Measurements from ENCODE around the gene PCDH17. TPM values are rescaled to one million over a fixed set of nuclear protein-coding genes. Genes with fewer than 3 reads are reported as not detected.

Gene PCDH17
- total and polyA plus RNA-seq, 2 experiments from 2014 or later: not detected

DNA sequence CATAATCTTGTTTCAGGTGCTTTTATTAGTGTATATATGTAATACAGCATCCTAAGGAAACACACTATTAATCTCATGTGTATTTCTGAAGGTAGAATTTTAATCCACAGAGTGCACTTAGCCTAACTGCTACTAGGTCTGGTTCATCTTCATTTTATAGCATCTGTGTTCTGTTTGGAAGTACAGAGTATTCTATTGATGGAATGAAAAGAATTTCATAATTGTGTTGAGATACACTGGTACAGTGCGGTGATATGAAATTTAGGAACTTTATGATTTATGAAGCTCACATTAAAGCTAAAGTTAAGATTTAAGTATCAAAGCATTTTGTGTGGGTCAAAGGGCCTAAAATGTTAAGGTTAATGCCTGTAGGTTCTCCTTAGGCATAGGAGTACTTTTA is 6.0 kb downstream of the PCDH17 start:
- Histone ChIP-seq H3K9me3 (ENCODE audit: low read depth) (no peaks in the 10 kb centered on the region), H3K4me3 (no peak overlapping the region), H3K79me2 (ENCODE audit: insufficient read depth) (no peaks in the 10 kb centered on the region), H3K36me3 (ENCODE audit: low read depth) (no peaks in the 10 kb centered on the region), H3K9me2 (ENCODE audit: insufficient read depth) (no peaks in the 10 kb centered on the region), H3K4me1 (ENCODE audit: insufficient read depth) (no peaks in the 10 kb centered on the region), H2AFZ (no peak overlapping the region), H3K27me3 (replicated peaks; ENCODE audit: insufficient read depth) (peaks cover 32% of the 10 kb centered on the region), H4K20me1 (ENCODE audit: insufficient read depth) (no peaks in the 10 kb centered on the region), H3K9ac (no peak overlapping the region), H3F3A (ENCODE audit: insufficient read depth) (no peaks in the 10 kb centered on the region), H3K27ac (no peak overlapping the region), H3K4me2 (ENCODE audit: unreplicated experiment) (no peak overlapping the region)
- no peak for DNase-seq
- TF ChIP-seq EZH2 (IDR thresholded peaks at IDR 0.05; ENCODE audit: insufficient read depth, poor library complexity, severe bottlenecking) (no peak), EZH2phosphoT487 (IDR thresholded peaks at IDR 0.05; ENCODE audit: insufficient read depth, low read depth) (no peak)
- in situ Hi-C loops (cut with MboI): no loop called here
- 45 to 69% methylated on average over 1 of the region's 1 CpG for WGBS, 2 experiments (ENCODE audit: low coverage in 1 of 2, low lambda C conversion rate in 2 of 2, missing lambda C conversion rate in 2 of 2)

GRCh38 chr13:57638186-57638890 is 6.8 kb downstream of the PCDH17 start:
- 21 to 25% methylated on average over 4 of the region's 4 CpGs for WGBS, 2 experiments (ENCODE audit: low coverage in 1 of 2, low lambda C conversion rate in 2 of 2, missing lambda C conversion rate in 2 of 2)
- Histone ChIP-seq H2AFZ (no peak overlapping the region), H3K4me2 (ENCODE audit: unreplicated experiment) (no peak overlapping the region), H3K9me3 (ENCODE audit: low read depth) (no peaks in the 10 kb centered on the region), H3K4me1 (ENCODE audit: insufficient read depth) (no peaks in the 10 kb centered on the region), H3K36me3 (ENCODE audit: low read depth) (no peaks in the 10 kb centered on the region), H4K20me1 (ENCODE audit: insufficient read depth) (no peaks in the 10 kb centered on the region), H3K27ac (no peak overlapping the region), H3K9ac (no peak overlapping the region), H3K79me2 (ENCODE audit: insufficient read depth) (no peaks in the 10 kb centered on the region), H3K9me2 (ENCODE audit: insufficient read depth) (no peaks in the 10 kb centered on the region), H3K4me3 (no peak overlapping the region), H3F3A (ENCODE audit: insufficient read depth) (no peaks in the 10 kb centered on the region), H3K27me3 (replicated peaks; ENCODE audit: insufficient read depth) (peaks cover 24% of the 10 kb centered on the region)
- in situ Hi-C loops (cut with MboI): no loop called here
- no peak for DNase-seq
- TF ChIP-seq EZH2 (IDR thresholded peaks at IDR 0.05; ENCODE audit: insufficient read depth, poor library complexity, severe bottlenecking): no peak
- no peak for TF ChIP-seq EZH2phosphoT487 (IDR thresholded peaks at IDR 0.05; ENCODE audit: insufficient read depth, low read depth)

DNA sequence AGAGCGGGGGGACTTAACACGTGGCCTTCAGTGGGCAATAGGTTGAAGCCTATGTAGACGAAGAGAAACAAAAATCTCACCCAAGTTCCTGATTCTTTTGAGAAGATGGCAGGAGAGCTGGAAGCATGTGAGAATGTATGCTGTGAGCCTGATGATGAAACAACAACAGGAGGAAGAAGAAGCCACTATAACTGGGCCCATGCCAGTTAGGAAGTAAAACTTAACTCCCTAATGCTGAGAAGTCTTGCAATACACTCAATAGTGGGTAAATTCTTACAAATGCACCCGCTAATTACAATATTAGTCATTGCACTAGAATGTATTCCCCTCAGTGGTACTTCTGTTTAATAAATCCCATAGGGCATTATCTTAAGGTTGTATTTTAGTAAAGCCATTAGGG is 9.1 kb downstream of the PCDH17 start:
- Histone ChIP-seq H3F3A (ENCODE audit: insufficient read depth) (no peaks in the 10 kb centered on the region), H3K27me3 (replicated peaks; ENCODE audit: insufficient read depth) (peaks cover 2% of the 10 kb centered on the region; the same call in 1 of the 2 replicates), H3K4me2 (ENCODE audit: unreplicated experiment) (no peak overlapping the region), H3K27ac (no peak overlapping the region), H3K9me2 (ENCODE audit: insufficient read depth) (no peaks in the 10 kb centered on the region), H3K4me3 (no peak overlapping the region), H4K20me1 (ENCODE audit: insufficient read depth) (no peaks in the 10 kb centered on the region), H3K4me1 (ENCODE audit: insufficient read depth) (no peaks in the 10 kb centered on the region), H3K9me3 (ENCODE audit: low read depth) (no peaks in the 10 kb centered on the region), H3K9ac (no peak overlapping the region), H2AFZ (no peak overlapping the region), H3K79me2 (ENCODE audit: insufficient read depth) (no peaks in the 10 kb centered on the region), H3K36me3 (ENCODE audit: low read depth) (no peaks in the 10 kb centered on the region)
- DNase-seq: no peak
- TF ChIP-seq EZH2 (IDR thresholded peaks at IDR 0.05; ENCODE audit: insufficient read depth, poor library complexity, severe bottlenecking): no peak
- TF ChIP-seq EZH2phosphoT487 (IDR thresholded peaks at IDR 0.05; ENCODE audit: insufficient read depth, low read depth): no peak
- WGBS, 2 experiments (ENCODE audit: low coverage in 1 of 2, low lambda C conversion rate in 2 of 2, missing lambda C conversion rate in 2 of 2): 20 to 31% methylated on average over 4 of the region's 4 CpGs
- in situ Hi-C loops (cut with MboI): no loop called here

- no peak overlapping the region for H3K27ac ChIP-seq
- WGBS, 2 experiments (ENCODE audit: low coverage in 1 of 2, low lambda C conversion rate in 2 of 2, missing lambda C conversion rate in 2 of 2): 36 to 40% methylated on average over 3 of the region's 3 CpGs
- no peak overlapping the region for H3K9ac ChIP-seq
- no peaks in the 10 kb centered on the region for H3K9me3 ChIP-seq (ENCODE audit: low read depth)
- no peak overlapping the region for H3K4me3 ChIP-seq
- in situ Hi-C loops (cut with MboI): no loop called here
- no peak overlapping the region for H2AFZ ChIP-seq
- no peak for TF ChIP-seq EZH2 (IDR thresholded peaks at IDR 0.05; ENCODE audit: insufficient read depth, poor library complexity, severe bottlenecking)
- TF ChIP-seq EZH2phosphoT487 (IDR thresholded peaks at IDR 0.05; ENCODE audit: insufficient read depth, low read depth): no peak
- no peaks in the 10 kb centered on the region for H3K36me3 ChIP-seq (ENCODE audit: low read depth)
- no peaks in the 10 kb centered on the region for H3K79me2 ChIP-seq (ENCODE audit: insufficient read depth)
- H4K20me1 ChIP-seq (ENCODE audit: insufficient read depth): no peaks in the 10 kb centered on the region
- no peaks in the 10 kb centered on the region for H3K4me1 ChIP-seq (ENCODE audit: insufficient read depth)
- H3F3A ChIP-seq (ENCODE audit: insufficient read depth): no peaks in the 10 kb centered on the region
- H3K27me3 ChIP-seq (replicated peaks; ENCODE audit: insufficient read depth): no peaks in the 10 kb centered on the region
- H3K9me2 ChIP-seq (ENCODE audit: insufficient read depth): no peaks in the 10 kb centered on the region
- DNase-seq: no peak
- no peak overlapping the region for H3K4me2 ChIP-seq (ENCODE audit: unreplicated experiment)
These were observed 9.5 kb downstream of the PCDH17 start for GRCh38 chr13:57641051-57641450.

Measured in GM23248 (cell line).